Measurements from ENCODE around the gene TXNRD1.

TXNRD1 gene

GRCh38 chr12:104299842-104300481 is 84.4 kb downstream of the TXNRD1 start:
- no peak for DNase-seq (ENCODE audit: low read depth in 2 of 3, low spot score in 1 of 3)

- DNase-seq (ENCODE audit: low read depth in 2 of 3, low spot score in 1 of 3): peak; percentile 81 to 88 (median 87)
These were observed 88.1 kb downstream of the TXNRD1 start, which contains the start of gene EID3 for GRCh38 chr12:104303538-104304151. Gene EID3, plus strand, starts transcription at chr12:104303739. Its CDS starts 196 bp downstream, at chr12:104303935.

DNA sequence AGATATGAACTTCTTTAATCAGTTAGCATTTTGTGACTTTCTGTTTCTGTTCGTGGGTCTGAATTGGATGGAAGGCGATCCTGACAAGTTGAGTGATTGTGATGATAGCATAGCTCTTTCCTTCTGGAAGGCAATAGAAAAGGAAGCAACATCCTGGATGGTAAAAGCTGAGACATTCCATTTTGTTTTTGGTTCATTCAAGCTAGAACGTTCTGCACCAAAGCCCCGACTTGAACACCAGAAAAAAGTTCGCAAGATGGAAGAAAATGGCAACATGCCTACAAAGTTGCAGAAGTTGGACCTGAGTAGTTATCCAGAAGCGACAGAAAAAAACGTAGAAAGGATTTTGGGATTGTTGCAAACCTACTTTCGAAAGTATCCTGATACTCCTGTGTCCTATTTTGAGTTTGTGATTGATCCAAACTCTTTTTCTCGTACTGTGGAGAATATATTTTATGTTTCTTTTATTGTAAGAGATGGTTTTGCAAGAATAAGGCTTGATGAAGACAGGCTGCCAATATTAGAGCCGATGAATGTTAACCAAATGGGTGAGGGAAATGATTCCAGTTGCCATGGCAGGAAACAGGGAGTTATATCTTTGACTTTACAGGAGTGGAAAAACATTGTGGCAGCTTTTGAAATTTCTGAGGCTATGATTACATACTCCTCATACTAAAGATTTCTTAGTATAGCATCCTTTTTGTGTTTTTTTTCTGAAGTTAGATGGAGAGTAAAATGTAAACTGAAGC is 88.9 kb downstream of the TXNRD1 start:
- DNase-seq (ENCODE audit: low read depth in 2 of 3, low spot score in 1 of 3): no peak

DNA sequence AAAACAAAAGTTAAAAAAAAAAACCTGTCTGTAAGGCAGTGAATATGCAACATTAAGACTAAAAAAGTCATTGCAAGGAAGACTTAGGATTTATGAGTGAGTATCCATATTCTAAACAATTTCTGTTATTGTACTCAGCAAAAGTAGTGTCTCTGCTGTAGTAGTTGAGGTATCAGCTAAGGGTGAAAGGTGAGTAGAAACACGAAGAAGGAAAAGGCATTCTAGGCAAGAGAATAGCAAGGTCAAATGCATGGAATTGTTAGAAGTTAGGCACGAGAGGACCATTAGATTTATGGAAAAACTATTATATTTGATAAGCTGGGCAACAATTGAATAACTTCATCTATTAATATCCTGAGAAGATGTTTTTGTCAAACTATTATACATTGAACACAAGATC is 89.8 kb downstream of the TXNRD1 start:
- no peak for DNase-seq (ENCODE audit: low read depth in 2 of 3, low spot score in 1 of 3)

DNA sequence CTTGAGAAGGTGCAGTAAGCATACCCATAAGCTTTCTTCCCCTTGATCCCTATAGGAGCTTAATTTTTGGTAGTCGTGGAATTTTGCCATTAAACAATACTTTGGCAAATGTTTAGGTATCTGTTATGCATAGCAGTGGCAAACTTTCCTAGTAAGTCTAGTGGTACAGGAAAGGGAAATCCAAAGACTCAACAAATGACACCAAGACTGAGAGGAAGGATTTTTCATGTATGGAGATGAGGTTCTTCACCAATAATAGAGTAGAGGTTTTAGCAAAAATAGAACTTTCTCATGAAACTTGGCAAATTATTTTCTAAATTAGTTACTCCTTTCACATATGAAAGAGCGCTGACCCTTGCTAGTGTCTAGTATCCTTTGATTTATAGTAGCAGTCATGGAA is 90.8 kb downstream of the TXNRD1 start:
- no peak for DNase-seq (ENCODE audit: low read depth in 2 of 3, low spot score in 1 of 3)

- DNase-seq (ENCODE audit: low read depth in 2 of 3, low spot score in 1 of 3): no peak
These were observed 91.5 kb downstream of the TXNRD1 start for GRCh38 chr12:104306943-104307654.

DNA sequence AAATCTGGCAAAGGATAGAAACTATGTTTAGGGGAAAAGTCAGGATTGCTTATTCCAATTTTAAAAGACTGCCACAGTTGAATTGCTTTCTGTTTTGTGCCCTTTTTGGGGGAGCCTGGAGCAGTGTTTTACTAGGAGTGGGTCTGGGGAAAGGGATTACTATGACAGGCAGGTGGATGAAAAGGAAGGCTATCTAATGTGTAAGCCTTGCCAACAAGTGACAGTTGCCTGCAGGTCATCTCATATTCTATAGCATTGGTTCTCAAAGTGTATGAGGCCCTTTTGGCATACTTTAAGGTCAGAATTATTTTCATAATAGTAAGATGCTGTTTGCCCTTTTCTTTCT is 92.0 kb downstream of the TXNRD1 start:
- no peak for DNase-seq (ENCODE audit: low read depth in 2 of 3, low spot score in 1 of 3)

- DNase-seq (ENCODE audit: low read depth in 2 of 3, low spot score in 1 of 3): no peak
These were observed 93.9 kb downstream of the TXNRD1 start for GRCh38 chr12:104309446-104309993.

GRCh38 chr12:104310751-104311633 is 95.4 kb downstream of the TXNRD1 start:
- DNase-seq (ENCODE audit: low read depth in 2 of 3, low spot score in 1 of 3): no peak

- no peak for DNase-seq (ENCODE audit: low read depth in 2 of 3, low spot score in 1 of 3)
These were observed 96.6 kb downstream of the TXNRD1 start for GRCh38 chr12:104312202-104312601.

- DNase-seq (ENCODE audit: low read depth in 2 of 3, low spot score in 1 of 3): no peak
These were observed 97.1 kb downstream of the TXNRD1 start for GRCh38 chr12:104312654-104313053.

DNA sequence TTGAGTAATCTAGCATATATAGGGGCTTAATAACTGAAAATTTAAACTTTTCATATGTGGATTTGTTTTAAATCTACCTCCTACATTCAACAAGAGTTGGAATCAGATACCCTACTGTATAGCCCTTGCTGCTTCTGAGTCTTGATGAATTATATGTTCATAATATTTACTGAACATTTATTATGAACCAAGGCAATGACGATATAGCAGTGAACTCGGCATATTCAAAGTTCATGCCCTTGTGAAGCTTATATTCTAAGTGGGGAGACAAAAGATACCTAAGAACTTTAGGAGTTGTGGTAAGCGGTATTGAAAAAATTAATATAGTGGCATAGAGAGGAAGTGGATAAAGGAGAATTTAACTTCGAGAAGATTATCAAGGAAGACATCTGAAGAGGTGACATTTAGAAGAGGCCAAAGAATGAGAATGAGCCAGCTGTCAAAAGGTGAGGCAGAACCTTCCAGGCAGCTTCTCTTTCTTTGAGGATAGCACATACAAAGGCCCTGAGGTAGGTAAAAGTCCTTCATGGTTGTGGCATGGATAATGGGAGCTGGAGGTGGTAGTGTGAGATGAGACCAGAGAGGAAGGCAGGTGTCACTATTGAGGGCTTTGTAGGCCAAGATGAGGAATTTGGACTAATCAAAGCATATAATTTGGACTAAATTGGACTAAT is 98.1 kb downstream of the TXNRD1 start:
- no peak for DNase-seq (ENCODE audit: low read depth in 2 of 3, low spot score in 1 of 3)

DNA sequence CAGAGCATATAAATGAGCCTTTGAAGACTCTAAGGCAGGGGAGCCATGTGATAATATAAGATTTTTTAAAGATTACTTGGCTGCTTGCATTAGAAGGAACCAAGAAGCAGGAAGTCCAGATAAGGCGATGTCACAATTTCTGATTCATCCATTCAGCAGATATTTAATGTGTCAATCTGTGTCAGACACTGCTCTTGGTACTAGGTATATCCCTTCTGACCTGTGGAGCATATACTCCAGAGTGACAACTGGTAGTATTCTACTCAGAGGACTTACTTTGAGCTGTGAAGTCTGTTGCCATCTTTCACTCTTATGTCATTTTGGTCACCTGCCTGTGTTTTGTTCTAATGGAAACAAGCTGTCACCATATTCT is 98.6 kb downstream of the TXNRD1 start:
- DNase-seq (ENCODE audit: low read depth in 2 of 3, low spot score in 1 of 3): no peak

DNA sequence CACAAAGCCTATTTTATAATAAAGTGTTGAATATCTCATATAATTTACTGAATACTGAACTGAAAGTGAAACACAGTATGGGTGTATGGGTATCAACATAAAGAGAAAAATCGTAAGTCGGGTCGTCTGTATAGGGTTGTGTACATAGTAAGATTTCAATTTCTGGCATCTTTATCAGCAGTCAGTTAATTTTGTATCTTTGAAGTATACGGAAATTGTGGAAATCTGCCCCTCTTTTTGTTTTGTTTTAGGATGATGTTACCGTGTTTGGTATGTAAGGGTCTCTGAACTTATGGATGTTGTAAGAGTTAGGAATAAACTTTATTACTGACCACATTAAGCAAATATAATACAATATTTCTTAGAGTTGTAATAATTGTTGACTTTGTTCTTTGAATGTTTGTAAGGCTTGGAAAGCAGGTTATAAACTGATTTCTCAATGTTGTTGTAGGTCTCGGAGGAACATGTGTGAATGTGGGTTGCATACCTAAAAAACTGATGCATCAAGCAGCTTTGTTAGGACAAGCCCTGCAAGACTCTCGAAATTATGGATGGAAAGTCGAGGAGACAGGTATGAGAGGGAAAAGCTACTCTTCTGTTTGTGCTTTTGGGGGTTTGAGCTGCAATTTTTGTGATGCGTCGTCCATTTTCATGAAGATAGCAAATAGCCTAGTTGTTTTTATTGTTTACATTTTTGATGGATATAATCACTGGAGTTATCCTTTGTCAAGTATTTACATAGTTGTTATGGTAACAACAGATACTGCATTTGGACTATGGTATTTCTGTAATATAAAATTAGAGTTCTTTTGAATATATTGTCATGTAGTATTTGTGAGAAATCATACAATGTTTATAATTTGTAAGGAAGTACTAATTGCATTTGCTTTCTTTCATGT is 100.0 kb downstream of the TXNRD1 start:
- DNase-seq (ENCODE audit: low read depth in 2 of 3, low spot score in 1 of 3): no peak

DNA sequence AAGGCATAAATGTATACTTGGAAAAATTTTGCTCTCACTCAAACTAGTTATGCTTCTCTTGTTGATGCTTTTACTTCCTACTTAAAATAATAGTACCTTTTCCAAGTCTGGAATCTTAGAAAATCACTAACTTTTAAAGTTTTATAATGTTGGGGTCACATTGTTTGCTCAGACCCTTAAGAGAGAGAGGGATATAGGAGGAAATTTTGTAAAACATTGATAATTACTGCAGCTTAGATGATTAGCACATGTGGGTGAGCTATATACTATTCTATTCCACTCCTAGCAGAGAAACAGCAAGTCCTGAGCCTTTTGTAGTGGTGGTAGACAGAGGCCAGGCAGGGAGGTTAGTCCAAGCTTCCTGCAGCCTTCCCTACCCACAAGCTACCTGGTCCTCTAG is 101.4 kb downstream of the TXNRD1 start:
- no peak for DNase-seq (ENCODE audit: low read depth in 2 of 3, low spot score in 1 of 3)

- no peak for DNase-seq (ENCODE audit: low read depth in 2 of 3, low spot score in 1 of 3)
These were observed 102.1 kb downstream of the TXNRD1 start for GRCh38 chr12:104317538-104318210.

- DNase-seq (ENCODE audit: low read depth in 2 of 3, low spot score in 1 of 3): no peak
These were observed 103.4 kb downstream of the TXNRD1 start for GRCh38 chr12:104319028-104319427.

DNA sequence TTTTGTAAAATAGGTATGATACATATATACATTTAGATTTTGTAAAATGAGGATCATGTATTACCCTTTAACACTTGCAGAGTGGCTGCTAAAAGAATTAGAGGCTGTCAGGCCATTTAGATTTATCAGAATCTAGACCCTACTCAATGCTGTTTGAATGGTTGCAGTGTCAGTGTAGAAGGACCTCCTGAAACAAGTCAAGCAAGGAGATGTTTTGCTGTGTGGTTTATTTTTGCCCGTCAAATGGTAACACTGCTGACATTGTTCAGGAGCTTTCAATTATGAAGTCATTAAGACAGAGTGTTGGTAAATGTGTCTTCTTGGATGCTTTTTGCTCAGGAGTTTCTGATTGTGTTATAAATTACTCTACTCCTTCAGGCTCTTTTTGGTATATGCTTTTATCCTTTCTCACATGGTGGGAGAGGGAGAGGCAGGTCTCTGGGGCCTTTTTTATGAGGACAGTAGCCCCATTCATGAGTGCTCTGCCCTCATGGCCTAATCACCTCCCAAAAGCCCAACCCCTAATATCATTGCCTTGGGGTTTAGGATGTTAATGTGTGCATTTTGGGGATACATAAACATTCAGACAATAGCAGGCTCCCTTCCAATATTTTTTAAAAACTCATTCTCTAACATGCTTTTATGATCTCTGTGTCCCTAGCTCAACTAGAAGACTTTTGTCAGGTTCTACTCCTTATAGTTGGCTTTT is 104.5 kb downstream of the TXNRD1 start:
- DNase-seq (ENCODE audit: low read depth in 2 of 3, low spot score in 1 of 3): no peak
